ENCODE results near the gene SEPTIN7. TPM values are rescaled to one million over a fixed set of nuclear protein-coding genes. Genes with fewer than 3 reads are reported as not detected.

SEPTIN7 gene
- total and polyA plus RNA-seq, 2 of the 4 experiments (the other 2 are of a cell fraction) = 150 to 239 TPM

- Histone ChIP-seq H3K79me1 (ENCODE audit: low read depth in 1 of 2, low read length in 2 of 2) (no peaks in the 10 kb centered on the region), H3K4me2 (ENCODE audit: low read depth, low read length) (peak overlapping the region; percentile 60), H3K23ac (ENCODE audit: low read depth, low read length) (peak overlapping the region; percentile 50; the same call in 1 of the 2 replicates), H3K27me3 (ENCODE audit: control insufficient read depth, insufficient read depth, low read length) (no peaks in the 10 kb centered on the region), H2BK5ac (ENCODE audit: low read depth, low read length, poor library complexity, severe bottlenecking) (peak overlapping the region; percentile 49), H4K5ac (ENCODE audit: low read depth, low read length) (peak overlapping the region; percentile 51), H2BK120ac (ENCODE audit: low read depth, low read length) (peak overlapping the region; percentile 44; the same call in 1 of the 2 replicates), H3K4me1 (ENCODE audit: control insufficient read depth, insufficient read depth, low read length) (peaks cover 15% of the 10 kb centered on the region), H3K4ac (ENCODE audit: low read depth, low read length) (peak overlapping the region; percentile 60), H3K27ac (ENCODE audit: insufficient read depth, low read length) (peak overlapping the region; percentile 88; the same call in 1 of the 2 replicates), H4K20me1 (ENCODE audit: insufficient read depth, low read length) (no peaks in the 10 kb centered on the region), H3K4me3 (ENCODE audit: insufficient read depth, low read depth, low read length) (no peak overlapping the region), H2AFZ (replicated peaks; ENCODE audit: low read length, poor library complexity) (no peak overlapping the region), H3K56ac (ENCODE audit: extremely low read depth, insufficient read depth, low read length) (no peak overlapping the region), H2AK5ac (ENCODE audit: low read depth, low read length) (no peak overlapping the region), H4K8ac (ENCODE audit: low read depth in 2 of 2, low read length in 2 of 2) (no peak overlapping the region; a peak in 1 of 4 replicates), H2BK20ac (ENCODE audit: low read depth, low read length) (0 out of 2 replicates have a peak overlapping the region, but pooled peaks have one; percentile 37), H3K9me3 (ENCODE audit: control insufficient read depth, insufficient read depth, low read length) (no peaks in the 10 kb centered on the region), H3K36me3 (ENCODE audit: control insufficient read depth, insufficient read depth, low read length) (no peaks in the 10 kb centered on the region), H3K18ac (ENCODE audit: low read depth, low read length) (peak overlapping the region; percentile 74), H4K91ac (ENCODE audit: insufficient read depth, low read depth, low read length) (no peak overlapping the region), H3K14ac (replicated peaks; ENCODE audit: low read depth, low read length) (peak overlapping the region; percentile 33; the same call in 1 of the 2 replicates), H3K9me1 (ENCODE audit: insufficient read depth, low read length) (peaks cover 2% of the 10 kb centered on the region; the same call in 1 of the 2 replicates), H3K9ac (ENCODE audit: low read depth, low read length) (no peak overlapping the region; the same call in 1 of the 2 replicates), H2AK9ac (replicated peaks; ENCODE audit: low read depth, low read length, poor library complexity) (no peak overlapping the region), H2BK15ac (ENCODE audit: low read depth, low read length) (no peak overlapping the region)
- intact Hi-C loops (cut with micrococcal nuclease) (loop anchor here (1.0 kb wide), 1 partner anchor 8 kb away; no protein-coding TSS in a partner anchor), in situ Hi-C loops (cut with MboI; ENCODE audit: low sequenced_read_pairs) (no loop called here), dilution Hi-C loops (cut with HindIII; ENCODE audit: low sequenced_read_pairs, unreplicated experiment) (no loop called here)
- BruUV-seq (replicated peaks) = no TSS peak
- ATAC-seq (ENCODE audit: low read depth) (peak; percentile 36), DNase-seq (peak; percentile 17)
- no CpG with 5 or more reads among the region's 1 CpG for WGBS, 2 experiments (ENCODE audit: extremely low coverage in 2 of 2, insufficient read length in 1 of 2)
- CTCF ChIA-PET = no interaction called here
- peak; percentile 81 for TF ChIP-seq CEBPB (IDR thresholded peaks at IDR 0.05; ENCODE audit: low read depth, low read length)
- TF ChIP-seq POLR2A (IDR thresholded peaks at IDR 0.05; ENCODE audit: low read depth, low read length) = no peak
- POLR2A ChIA-PET (ENCODE audit: unreplicated experiment) = no interaction called here
Measured at GRCh38 chr7:35754741-35755140, 46.1 kb upstream of the SEPTIN7 start.
